GM20431 (cell line): Measurements from ENCODE around the gene ALG14.
"Not testable (repeated sequence)": the region's sequence is repeated elsewhere in the genome, so short reads cannot be mapped to it uniquely, and the experiment has no call there.

Experiments
- in situ Hi-C: fragments of 300-500 bp; cut with MseI, MboI; formaldehyde crosslinking; loops from one replicate; pipeline ENCODE4 v1.15.0; 2020; ENCODE audit warnings: low sequenced_read_pairs; ENCODE audit not compliant: unreplicated experiment

ALG14 gene

DNA sequence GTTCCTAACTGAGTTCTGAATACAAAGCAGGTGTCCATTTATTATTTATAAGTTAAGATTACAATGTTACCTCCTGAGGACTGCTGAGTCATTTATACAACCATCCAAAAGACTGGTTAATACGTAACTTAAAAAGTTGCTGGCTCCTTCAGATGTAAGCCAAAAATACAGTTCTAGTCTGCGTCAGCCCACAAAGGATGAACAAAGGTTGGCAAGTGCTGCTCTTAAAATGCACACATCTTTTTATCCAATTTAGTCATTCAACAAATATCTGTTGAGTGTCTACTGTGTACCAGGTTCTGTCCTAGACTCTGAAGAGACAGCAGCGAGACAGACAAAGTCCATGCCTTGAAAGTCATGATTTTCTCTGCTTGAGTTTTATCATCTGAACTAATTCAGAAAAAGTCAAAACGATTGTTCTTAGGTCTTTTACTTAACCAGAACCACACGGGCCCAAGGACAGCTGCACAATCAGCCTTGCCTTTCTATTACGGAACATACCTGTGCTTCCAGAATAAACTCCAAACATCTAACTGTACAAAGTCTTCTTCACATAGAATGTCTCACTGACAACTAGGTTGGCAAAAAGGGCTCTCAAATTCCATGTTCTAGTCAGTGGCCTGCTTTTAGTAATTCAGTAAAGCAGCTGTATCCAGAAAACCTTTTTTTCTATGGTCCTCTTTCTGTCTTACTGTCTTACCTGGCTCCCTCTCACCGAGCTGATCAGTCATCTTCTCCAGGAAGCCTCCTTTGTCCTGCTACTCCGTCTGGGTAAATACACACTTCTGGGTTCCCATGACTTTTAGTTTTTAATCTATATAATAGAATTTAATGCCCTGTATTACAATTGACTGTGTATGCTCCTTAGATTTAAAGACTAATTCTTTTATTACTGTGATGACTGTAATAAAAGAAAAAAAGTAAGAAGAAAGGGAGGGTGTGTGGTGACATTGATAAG is 130.3 kb downstream of the ALG14 start:
- in situ Hi-C loops = no loop called here

- in situ Hi-C loops = not testable (repeated sequence)
These were observed 131.3 kb downstream of the ALG14 start for GRCh38 chr1:94941480-94941879.

- in situ Hi-C loops = no loop called here
These were observed 132.0 kb downstream of the ALG14 start for GRCh38 chr1:94940738-94941137.

DNA sequence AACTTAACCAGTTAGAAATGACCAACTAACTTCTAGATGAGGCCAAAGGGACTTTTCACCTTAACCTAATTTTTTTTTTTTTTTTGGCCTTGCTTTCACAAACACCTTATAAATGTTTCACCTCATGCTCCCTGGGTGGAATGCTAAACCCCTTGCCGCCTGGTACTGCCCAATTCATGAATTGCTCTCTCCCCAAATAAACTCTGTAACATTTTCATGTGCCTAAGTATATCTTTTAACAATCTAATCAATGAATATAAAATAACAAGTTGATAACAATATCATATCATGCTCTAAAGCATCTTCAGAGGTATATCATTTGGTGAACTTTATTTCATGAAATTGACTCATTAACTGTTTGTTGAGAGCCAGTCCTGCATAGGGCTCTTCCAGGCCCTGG is 134.9 kb downstream of the ALG14 start:
- in situ Hi-C loops = no loop called here

GRCh38 chr1:94936861-94937620 is 135.7 kb downstream of the ALG14 start:
- in situ Hi-C loops = no loop called here

DNA sequence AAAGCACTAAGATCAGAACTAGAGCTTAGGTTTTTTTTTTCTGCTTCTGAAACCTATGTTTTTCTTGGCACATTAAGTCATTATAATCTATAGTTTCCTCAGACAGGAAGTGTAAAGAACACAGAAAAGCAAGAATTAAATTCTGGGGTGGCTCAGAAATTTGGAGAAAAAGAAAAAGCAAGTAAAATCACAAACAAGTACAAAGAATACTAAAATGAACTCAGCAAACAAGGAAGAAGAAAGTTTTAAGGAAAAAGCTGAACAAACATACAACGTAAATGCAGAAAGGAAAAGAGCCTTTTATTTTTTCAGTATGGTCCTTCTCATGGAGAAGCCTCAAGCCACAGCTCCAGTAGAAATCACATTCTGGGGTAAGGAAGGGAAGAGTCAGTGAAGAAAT is 137.3 kb downstream of the ALG14 start:
- in situ Hi-C loops = no loop called here

GRCh38 chr1:94935034-94935433 is 137.7 kb downstream of the ALG14 start:
- in situ Hi-C loops = no loop called here

DNA sequence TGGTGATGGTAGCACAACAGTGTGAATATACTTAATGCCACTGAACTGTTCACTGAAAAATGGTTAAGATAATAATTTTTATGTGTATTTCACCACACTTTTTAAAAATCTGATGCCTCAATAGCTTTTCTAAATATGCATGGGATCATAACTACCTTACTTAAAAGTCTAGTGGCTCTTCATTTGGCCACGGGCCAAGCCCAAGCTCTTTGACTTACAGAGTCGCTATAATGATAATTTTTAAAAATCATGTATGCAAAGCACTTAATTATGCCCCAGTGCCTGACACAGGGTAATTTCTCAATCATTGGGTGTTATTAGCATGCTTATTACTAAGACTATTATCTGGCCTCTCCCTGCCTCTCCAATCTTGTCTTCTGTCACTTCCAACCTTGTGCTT is 138.2 kb downstream of the ALG14 start:
- in situ Hi-C loops = no loop called here

GRCh38 chr1:94931254-94931841 is 141.4 kb downstream of the ALG14 start:
- in situ Hi-C loops = no loop called here

GRCh38 chr1:94929351-94930217 is 143.2 kb downstream of the ALG14 start:
- in situ Hi-C loops = no loop called here

GRCh38 chr1:94928293-94928939 is 144.3 kb downstream of the ALG14 start:
- in situ Hi-C loops = no loop called here

GRCh38 chr1:94927405-94928175 is 145.2 kb downstream of the ALG14 start:
- in situ Hi-C loops = no loop called here

- in situ Hi-C loops = no loop called here
These were observed 145.8 kb downstream of the ALG14 start, which contains the start of gene CNN3 for GRCh38 chr1:94926915-94927404. Gene CNN3, minus strand, starts transcription at chr1:94927110. Its CDS starts 216 bp downstream, at chr1:94926894.

DNA sequence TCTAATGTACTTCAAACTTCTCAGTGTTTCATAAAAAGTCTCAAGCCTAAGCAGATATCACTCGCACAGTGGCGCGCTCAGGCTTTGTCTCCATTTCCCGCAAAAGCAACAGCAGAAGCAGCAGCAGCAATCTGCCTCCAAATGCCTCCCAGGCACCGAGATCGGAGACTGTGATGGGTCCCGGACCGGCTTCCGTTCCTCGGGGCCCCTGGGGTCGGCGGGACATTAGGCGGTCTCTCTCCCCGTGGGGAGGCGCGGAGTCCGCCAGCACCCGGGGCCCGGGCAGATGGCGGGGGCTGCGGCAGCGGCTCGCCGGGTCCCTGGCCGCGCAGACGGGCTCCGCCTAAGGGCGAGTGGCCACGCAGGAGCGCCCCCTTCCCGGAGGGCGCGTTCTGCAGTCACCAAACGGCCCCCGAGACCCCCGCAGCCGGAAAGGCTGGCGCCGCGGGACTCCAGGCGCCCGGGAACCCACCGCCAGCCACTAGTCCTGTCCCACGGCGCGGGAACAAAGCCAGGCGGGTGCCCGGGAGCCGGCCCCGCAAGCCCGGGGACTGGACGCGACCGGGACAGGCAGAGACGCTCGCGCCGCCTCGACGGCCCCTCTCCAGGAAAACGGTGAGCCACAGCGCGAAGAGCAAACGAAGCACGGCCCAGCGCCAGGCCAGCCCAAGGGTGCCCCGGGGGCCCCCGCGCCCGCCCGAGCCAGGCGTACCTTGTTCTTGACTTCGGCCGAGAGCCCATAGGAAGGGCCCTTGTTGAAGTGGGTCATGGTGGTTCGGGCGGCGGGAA is 146.4 kb downstream of the ALG14 start:
- in situ Hi-C loops = no loop called here

DNA sequence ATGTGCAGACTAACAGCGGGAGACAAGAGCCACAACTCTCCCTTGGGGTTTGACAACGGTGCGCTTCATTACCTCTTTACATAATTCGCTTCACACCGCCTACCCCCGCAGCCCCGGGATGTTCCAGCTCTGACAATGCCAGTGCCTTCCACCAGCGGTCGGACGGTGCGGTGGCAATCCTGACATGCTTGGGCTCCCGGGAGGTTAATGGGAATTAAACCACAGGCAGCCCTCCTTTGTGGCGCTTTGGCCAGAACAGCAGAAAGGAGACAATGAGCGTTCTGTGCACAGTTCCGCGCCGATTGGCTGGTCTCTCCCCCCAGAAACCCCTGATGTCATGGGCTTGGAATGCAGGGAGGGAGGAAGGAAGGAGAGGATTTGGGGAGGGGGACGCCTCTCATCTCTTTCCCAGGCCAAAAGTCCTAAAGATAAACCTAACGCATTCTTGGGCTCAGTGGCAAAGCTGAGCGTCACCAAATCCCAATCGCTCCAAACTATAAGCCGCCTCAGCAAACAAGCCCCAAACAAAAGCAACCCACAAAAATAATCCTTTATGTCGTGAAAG is 147.1 kb downstream of the ALG14 start:
- in situ Hi-C loops = no loop called here

- in situ Hi-C loops = no loop called here
These were observed 147.7 kb downstream of the ALG14 start for GRCh38 chr1:94925004-94925403.
